ENCODE data around the gene PRR12. TPM values are rescaled to one million over a fixed set of nuclear protein-coding genes. Genes with fewer than 3 reads are reported as not detected.

The PRR12 gene
- polyA plus RNA-seq, 1 donor (not counting 4 experiments of a cell fraction or from before 2014, with no cell fraction given) = 0.35 TPM

DNA sequence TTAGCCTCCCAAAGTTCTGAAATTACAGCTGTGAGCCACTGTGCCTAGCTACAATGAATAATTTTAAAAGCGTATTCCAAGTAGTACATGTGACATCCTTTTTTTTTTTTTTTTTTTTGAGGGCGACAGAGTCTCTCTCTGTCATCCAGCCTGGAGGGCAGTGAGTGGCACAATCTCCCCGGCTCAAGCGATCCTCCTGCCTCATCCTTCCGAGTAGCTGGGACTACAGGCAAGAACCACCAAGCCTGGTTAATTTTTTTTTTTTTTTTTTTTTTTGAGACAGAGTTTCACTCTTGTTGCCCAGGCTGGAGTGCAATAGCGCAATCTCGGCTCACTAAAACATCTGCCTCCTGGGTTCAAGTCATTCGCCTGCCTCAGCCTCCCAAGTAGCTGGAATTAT is 3.8 kb upstream of the PRR12 start:
- Histone ChIP-seq H3K36me3 (ENCODE audit: control insufficient read depth in 2 of 2, extremely low read depth in 1 of 2, insufficient read depth in 2 of 2, low read length in 2 of 2) (peaks cover 0 to 1% of the 10 kb centered on the region in 2 experiments), H4K20me1 (ENCODE audit: control insufficient read depth, extremely low read depth, insufficient read depth, low read length) (no peaks in the 10 kb centered on the region), H3K27me3 (ENCODE audit: control insufficient read depth, extremely low read depth, insufficient read depth, low read length) (no peaks in the 10 kb centered on the region), H2AFZ (ENCODE audit: control insufficient read depth, low read length) (no peak overlapping the region), H3K9me1 (ENCODE audit: control insufficient read depth, extremely low read depth, insufficient read depth, low read length) (no peaks in the 10 kb centered on the region), H3K4me2 (ENCODE audit: control insufficient read depth, extremely low read depth, insufficient read depth, low read depth, low read length) (no peak overlapping the region), H3K4me1 (ENCODE audit: control insufficient read depth, extremely low read depth, insufficient read depth, low read length) (peaks cover 6% of the 10 kb centered on the region), H3K9ac (ENCODE audit: control insufficient read depth, extremely low read depth, insufficient read depth, low read length) (no peak overlapping the region), H3K79me2 (ENCODE audit: control insufficient read depth, insufficient read depth, low read length) (peaks cover 2% of the 10 kb centered on the region), H3K27ac (ENCODE audit: control insufficient read depth, insufficient read depth, low read length) (no peak overlapping the region), H3K4me3 (ENCODE audit: control insufficient read depth in 2 of 3, extremely low read depth in 1 of 3, insufficient read depth in 2 of 3, low read depth in 1 of 3, low read length in 3 of 3) (no peak overlapping the region), H3K9me3 (ENCODE audit: control insufficient read depth, low read depth, low read length) (no peaks in the 10 kb centered on the region)
- no peak for TF ChIP-seq EZH2 (IDR thresholded peaks at IDR 0.05; ENCODE audit: low read length)
- no peak for TF ChIP-seq CTCF (optimal IDR thresholded peaks at IDR 0.05 in 1 of 3, IDR thresholded peaks at IDR 0.05 in 1 of 3, conservative IDR thresholded peaks at IDR 0.05 in 1 of 3; ENCODE audit: extremely low read depth in 1 of 3, insufficient read depth in 2 of 3, low read length in 3 of 3)
- FAIRE-seq = no peak
- dilution Hi-C loops (cut with MboI; ENCODE audit: extremely low pct_ligation_motif_present, low sequenced_read_pairs) = no loop called here
- DNase-seq (ENCODE audit: low read depth, low spot score) = no peak

DNA sequence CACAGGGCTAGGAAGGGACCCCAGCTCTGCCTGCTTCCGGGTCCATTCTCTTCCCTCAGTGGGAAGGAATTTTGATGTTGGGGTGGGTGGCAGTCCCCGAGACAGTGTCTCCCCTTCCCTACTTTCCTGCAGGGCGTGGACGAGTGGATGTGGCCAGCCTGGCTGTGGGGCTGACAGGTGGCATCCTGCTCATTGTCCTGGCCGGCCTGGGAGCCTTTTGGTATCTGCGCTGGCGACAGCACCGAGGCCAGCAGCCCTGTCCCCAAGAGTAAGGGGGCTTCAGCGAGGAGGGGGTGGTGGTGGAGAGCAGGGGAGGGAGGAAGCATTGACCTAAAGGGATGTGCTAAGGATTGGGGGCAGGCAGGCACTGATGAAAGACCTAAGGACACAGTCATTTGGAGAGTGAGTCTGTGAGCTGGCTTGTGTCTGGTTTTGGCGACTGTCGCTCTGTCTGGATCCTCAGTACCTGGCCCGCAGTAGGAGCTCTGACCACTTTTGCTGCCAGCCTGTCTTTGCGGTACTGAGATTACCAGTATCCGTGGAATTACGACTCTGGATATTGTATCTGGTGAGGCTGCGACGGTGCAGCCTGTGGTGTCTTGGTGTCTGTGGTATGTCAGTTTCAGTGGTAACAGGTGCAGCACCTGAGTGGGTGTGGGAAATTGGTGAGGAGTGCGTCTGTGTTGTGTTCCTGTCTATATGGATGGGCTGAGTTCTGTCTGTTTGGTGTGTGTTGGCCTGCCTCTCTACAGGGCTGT is 2.4 kb upstream of the PRR12 start:
- Histone ChIP-seq H3K9ac (ENCODE audit: control insufficient read depth, extremely low read depth, insufficient read depth, low read length) (no peak overlapping the region), H3K79me2 (ENCODE audit: control insufficient read depth, insufficient read depth, low read length) (peaks cover 6% of the 10 kb centered on the region), H3K36me3 (ENCODE audit: control insufficient read depth in 2 of 2, extremely low read depth in 1 of 2, insufficient read depth in 2 of 2, low read length in 2 of 2) (peaks cover under 1 to 1% of the 10 kb centered on the region in 2 experiments), H3K9me3 (ENCODE audit: control insufficient read depth, low read depth, low read length) (no peaks in the 10 kb centered on the region), H3K27me3 (ENCODE audit: control insufficient read depth, extremely low read depth, insufficient read depth, low read length) (no peaks in the 10 kb centered on the region), H3K4me2 (ENCODE audit: control insufficient read depth, extremely low read depth, insufficient read depth, low read depth, low read length) (no peak overlapping the region), H3K4me3 (ENCODE audit: control insufficient read depth in 2 of 3, extremely low read depth in 1 of 3, insufficient read depth in 2 of 3, low read depth in 1 of 3, low read length in 3 of 3) (no peak overlapping the region), H3K4me1 (ENCODE audit: control insufficient read depth, extremely low read depth, insufficient read depth, low read length) (peaks cover 12% of the 10 kb centered on the region), H2AFZ (ENCODE audit: control insufficient read depth, low read length) (no peak overlapping the region), H3K27ac (ENCODE audit: control insufficient read depth, insufficient read depth, low read length) (no peak overlapping the region), H3K9me1 (ENCODE audit: control insufficient read depth, extremely low read depth, insufficient read depth, low read length) (no peaks in the 10 kb centered on the region), H4K20me1 (ENCODE audit: control insufficient read depth, extremely low read depth, insufficient read depth, low read length) (peaks cover 1% of the 10 kb centered on the region)
- FAIRE-seq = no peak
- dilution Hi-C loops (cut with MboI; ENCODE audit: extremely low pct_ligation_motif_present, low sequenced_read_pairs) = no loop called here
- DNase-seq (ENCODE audit: low read depth, low spot score) = no peak
- no peak for TF ChIP-seq EZH2 (IDR thresholded peaks at IDR 0.05; ENCODE audit: low read length)
- no peak for TF ChIP-seq CTCF (optimal IDR thresholded peaks at IDR 0.05 in 1 of 3, IDR thresholded peaks at IDR 0.05 in 1 of 3, conservative IDR thresholded peaks at IDR 0.05 in 1 of 3; ENCODE audit: extremely low read depth in 1 of 3, insufficient read depth in 2 of 3, low read length in 3 of 3)

All from keratinocyte (primary cell).